Measurements from ENCODE around the gene MAGI2.

The MAGI2 gene

DNA sequence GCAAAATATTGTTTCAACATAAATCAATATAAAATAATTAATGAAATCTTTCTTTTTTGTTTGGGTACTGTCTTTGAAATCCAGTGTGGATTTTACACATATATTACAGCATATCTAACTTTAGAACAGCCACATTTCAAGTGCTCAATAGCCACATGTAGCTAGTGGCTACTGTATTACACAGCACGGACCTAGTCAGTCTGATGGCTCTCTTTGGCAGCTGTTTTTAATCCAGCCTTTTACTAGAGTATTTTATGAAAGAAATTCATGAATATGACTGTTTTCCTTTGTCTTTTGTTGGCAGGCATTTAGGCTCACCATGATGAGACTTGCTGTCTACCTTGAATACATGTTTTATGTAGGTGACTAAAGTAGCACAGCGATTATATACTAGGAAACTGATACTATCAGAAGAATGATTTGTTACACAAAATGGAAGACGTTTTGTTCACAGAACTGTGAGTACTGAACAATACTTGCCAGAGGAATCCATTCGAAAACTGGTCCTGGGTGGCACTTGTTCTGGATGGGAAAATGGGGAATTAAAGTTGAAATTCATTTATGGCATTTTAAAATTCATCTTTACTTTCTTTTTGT, 1268.2 kb downstream of the MAGI2 start:
- no peak overlapping the region for H3K4me3 ChIP-seq (ENCODE audit: low read depth, low read length)
- TF ChIP-seq, protein P1, sequence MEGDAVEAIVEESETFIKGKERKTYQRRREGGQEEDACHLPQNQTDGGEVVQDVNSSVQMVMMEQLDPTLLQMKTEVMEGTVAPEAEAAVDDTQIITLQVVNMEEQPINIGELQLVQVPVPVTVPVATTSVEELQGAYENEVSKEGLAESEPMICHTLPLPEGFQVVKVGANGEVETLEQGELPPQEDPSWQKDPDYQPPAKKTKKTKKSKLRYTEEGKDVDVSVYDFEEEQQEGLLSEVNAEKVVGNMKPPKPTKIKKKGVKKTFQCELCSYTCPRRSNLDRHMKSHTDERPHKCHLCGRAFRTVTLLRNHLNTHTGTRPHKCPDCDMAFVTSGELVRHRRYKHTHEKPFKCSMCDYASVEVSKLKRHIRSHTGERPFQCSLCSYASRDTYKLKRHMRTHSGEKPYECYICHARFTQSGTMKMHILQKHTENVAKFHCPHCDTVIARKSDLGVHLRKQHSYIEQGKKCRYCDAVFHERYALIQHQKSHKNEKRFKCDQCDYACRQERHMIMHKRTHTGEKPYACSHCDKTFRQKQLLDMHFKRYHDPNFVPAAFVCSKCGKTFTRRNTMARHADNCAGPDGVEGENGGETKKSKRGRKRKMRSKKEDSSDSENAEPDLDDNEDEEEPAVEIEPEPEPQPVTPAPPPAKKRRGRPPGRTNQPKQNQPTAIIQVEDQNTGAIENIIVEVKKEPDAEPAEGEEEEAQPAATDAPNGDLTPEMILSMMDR (IDR thresholded peaks at IDR 0.05; ENCODE audit: low read depth, low read length) = no peak

DNA sequence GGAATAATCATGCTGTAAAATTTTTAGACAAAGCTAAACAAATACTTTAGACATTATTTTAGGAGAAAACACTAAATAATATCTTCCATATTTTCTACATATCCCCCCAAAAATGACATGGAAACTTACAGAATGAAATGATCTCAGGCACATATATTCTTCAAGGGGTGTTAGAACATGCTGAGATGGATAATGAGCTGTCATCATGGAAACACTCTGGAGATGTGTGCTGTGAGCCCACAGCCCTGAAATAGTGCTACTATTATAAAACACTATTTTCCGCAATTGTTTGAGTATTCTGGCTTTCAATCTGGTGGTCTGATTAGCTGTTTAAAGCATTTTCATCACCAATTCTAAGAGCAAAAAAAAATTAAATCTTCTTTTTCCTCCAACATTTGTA, 1269.2 kb downstream of the MAGI2 start:
- H3K4me3 ChIP-seq (ENCODE audit: low read depth, low read length) = no peak overlapping the region
- TF ChIP-seq, protein P1 (IDR thresholded peaks at IDR 0.05; ENCODE audit: low read depth, low read length) = no peak

GRCh38 chr7:78179827-78180477, 1273.5 kb downstream of the MAGI2 start:
- TF ChIP-seq, protein P1 (IDR thresholded peaks at IDR 0.05; ENCODE audit: low read depth, low read length) = no peak
- no peak overlapping the region for H3K4me3 ChIP-seq (ENCODE audit: low read depth, low read length)

DNA sequence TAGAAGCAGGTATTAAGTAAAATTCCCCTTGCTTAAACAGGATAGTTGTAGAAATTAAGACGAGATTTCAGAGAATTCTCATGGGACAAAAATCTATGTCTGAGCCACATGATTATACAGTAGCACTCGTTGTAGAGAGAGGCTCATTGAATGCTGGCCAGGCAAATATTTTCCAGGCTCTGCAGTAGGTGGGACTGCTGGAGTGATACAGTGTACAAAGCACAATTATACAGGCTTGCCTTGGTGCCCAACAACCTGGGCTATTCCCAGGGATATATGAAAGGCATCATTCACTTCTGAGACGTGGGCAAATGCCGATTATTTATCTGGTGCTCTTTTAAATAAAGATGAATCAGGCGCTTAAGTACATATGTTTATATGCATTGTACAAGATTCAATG, 1274.3 kb downstream of the MAGI2 start:
- no peak overlapping the region for H3K4me3 ChIP-seq (ENCODE audit: low read depth, low read length)
- TF ChIP-seq, protein P1 (IDR thresholded peaks at IDR 0.05; ENCODE audit: low read depth, low read length) = no peak

GRCh38 chr7:78178319-78178718, 1275.1 kb downstream of the MAGI2 start:
- H3K4me3 ChIP-seq (ENCODE audit: low read depth, low read length) = no peak overlapping the region
- TF ChIP-seq, protein P1 (IDR thresholded peaks at IDR 0.05; ENCODE audit: low read depth, low read length) = no peak

DNA sequence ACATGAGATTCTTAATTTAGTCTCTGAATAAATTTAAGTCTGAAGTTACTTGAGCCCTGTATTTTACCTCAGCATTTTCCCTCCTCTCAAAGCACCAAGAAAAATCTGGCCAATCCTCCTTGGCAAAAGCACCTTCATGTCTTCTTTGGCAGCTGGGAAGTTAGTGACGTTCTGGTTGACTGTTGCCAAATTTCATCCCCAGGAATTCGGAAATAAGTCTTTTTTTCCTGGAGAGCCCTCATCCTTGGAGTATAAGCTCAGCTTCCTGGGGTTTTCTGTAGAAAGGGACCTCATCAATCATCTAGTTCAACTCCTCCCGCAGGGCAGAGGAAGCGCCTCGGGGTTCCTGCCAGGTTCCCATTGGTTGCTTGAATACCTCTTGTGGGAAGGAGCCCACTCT, 1277.3 kb downstream of the MAGI2 start:
- H3K4me3 ChIP-seq (ENCODE audit: low read depth, low read length) = no peak overlapping the region
- TF ChIP-seq, protein P1 (IDR thresholded peaks at IDR 0.05; ENCODE audit: low read depth, low read length) = no peak

DNA sequence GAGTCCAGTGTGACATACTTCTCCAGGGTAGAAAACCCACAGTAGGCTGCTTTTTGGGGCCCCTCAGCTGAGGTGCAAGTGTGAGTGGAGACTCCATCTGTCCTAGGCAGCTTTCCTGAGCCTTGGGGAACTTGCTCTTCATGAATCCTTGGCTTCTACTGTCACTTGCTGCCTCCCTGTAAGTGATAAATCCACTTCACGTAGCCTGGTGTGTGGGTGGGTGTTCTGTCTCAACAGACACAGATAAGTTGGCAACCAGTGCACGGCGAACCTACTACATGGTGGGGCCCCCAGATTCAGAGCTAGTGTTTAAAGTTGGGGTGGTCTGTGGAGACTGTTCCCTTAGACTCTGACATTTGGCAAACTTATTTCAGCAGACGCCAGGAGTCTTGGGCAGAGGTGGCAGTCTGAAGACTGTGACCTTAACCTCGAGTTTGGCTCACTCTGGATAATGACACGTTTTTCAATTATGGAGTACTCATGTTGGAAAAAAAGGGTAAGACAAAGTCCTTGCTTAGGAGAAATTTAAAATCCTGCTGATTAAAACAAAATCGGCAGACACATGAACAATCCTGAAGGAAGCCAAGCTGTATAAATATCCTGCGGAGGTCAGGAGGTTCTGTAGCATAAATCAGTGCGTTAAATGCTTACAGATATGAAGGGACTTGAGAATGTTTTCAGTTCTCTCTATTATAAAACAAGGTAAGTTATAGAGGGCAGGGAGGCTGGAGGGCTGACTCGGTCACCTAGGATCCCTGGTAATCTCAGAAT, 1278.0 kb downstream of the MAGI2 start:
- TF ChIP-seq, protein P1 (IDR thresholded peaks at IDR 0.05; ENCODE audit: low read depth, low read length) = no peak
- no peak overlapping the region for H3K4me3 ChIP-seq (ENCODE audit: low read depth, low read length)
